Astrocyte of the cerebellum (primary cell): Measurements from ENCODE around the gene SLC45A1.

Experiments
- DNase-seq: peaks from one replicate; pipeline ENCODE4 v3.0.0-alpha.2; 2011; ENCODE audit warnings: low read depth
- H3K4me3 ChIP-seq: 2 replicates; pipeline ENCODE4 v1.5.1; 2011; ENCODE audit warnings: mild to moderate bottlenecking, low read depth, low read length, moderate library complexity
- in situ Hi-C: cut with HindIII; loops from 2 replicates; pipeline ENCODE4 v1.10.0; 2017; ENCODE audit warnings: low sequenced_read_pairs
- TF ChIP-seq, protein P1 (sequence below): IDR thresholded peaks from 2 replicates; pipeline ENCODE4 v1.5.1; 2012; ENCODE audit warnings: low read length, low read depth, moderate library complexity, mild to moderate bottlenecking; ENCODE audit errors: missing control alignments

Gene SLC45A1

DNA sequence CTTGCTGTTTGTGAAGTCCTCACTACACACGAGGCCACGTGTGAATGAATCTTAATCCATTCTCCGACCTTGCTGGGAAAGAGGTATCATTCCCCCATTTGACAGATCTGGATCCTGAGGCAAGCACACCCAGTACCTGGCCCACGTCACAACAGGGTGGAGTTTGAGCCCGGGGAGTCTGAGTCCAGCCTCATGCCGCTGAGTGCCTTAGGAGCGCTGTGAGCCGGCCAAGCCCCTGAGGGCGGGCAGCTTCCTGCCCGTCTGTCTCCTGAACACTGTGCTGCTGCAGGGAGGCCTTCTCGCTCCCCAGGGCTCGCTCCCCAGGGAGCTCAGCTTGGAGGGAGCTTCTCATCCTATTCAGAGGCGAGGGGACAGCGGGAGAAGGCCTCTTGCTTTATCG lies 29.7 kb downstream of the SLC45A1 start:
- in situ Hi-C loops, result no loop called here
- TF ChIP-seq, protein P1, sequence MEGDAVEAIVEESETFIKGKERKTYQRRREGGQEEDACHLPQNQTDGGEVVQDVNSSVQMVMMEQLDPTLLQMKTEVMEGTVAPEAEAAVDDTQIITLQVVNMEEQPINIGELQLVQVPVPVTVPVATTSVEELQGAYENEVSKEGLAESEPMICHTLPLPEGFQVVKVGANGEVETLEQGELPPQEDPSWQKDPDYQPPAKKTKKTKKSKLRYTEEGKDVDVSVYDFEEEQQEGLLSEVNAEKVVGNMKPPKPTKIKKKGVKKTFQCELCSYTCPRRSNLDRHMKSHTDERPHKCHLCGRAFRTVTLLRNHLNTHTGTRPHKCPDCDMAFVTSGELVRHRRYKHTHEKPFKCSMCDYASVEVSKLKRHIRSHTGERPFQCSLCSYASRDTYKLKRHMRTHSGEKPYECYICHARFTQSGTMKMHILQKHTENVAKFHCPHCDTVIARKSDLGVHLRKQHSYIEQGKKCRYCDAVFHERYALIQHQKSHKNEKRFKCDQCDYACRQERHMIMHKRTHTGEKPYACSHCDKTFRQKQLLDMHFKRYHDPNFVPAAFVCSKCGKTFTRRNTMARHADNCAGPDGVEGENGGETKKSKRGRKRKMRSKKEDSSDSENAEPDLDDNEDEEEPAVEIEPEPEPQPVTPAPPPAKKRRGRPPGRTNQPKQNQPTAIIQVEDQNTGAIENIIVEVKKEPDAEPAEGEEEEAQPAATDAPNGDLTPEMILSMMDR, result no peak
- H3K4me3 ChIP-seq, result no peak overlapping the region
- no peak for DNase-seq

DNA sequence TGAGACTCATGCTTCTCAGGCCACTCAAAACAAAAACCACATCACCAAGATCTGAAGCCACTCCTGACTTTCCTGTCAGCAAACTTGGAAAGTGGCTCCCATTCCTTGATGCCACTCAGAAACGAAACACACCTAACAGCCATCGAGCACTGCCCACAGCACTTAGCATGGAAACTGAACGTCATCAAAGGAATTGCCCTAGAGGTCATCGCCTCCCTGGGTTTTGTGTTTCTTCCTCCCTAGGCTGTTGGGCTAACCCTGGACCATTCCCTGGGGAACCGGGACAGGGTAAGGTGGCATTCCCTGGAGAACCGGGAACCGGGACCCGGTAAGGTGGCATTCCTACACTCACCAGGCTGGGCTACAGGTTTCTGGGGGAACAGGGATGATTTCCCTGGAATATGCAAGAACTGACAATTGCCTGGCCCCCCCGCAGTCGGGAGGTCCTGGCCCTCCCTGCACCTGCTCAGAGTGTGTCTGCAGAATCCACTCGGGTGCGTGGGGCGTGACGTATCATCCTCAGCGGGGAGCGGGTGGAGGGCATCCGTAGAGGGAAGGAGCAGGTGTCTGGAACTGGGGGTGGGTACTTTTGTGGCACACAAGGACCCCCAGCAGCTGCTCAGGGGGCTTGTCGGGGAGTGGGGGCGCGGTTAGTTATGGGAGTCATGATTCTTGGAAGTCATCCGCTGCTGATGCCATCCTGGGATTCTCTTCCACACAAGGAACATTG lies 30.3 kb downstream of the SLC45A1 start:
- no peak overlapping the region for H3K4me3 ChIP-seq
- in situ Hi-C loops, result no loop called here
- TF ChIP-seq, protein P1, result no peak
- DNase-seq, result no peak

DNA sequence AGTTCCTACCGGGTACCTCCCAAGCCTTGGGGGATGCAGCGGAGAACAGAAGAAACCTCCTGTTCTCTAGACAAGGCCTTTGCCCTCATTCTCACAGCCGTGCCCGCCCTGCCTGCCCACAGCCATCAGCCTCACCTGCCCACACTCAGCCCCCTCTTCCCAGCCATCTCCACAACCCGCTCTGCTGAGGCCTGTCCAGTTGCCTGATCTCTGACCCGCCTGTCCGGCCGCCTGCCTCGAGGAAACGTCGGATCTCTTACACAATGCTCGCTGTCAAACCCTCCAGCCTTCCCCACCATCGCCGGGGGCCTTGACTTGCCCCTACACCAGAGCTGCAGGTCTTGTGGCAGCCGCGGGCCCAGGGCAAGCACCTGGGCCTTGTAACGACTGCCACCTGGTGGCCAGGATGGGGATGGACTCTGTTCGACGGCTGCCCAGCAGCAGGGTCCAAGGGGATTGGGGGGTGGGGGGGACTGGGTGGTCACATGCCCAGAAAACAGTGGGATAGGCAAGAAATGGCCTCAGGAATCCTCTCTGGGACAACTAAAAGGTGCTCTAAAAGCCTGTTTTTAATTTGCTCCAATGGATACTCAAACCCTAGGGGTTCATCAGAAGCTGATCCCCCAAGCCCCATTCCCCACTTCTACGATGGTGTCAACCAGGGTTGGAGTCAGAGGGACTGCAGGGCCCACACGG lies 31.0 kb downstream of the SLC45A1 start:
- no peak overlapping the region for H3K4me3 ChIP-seq
- DNase-seq, result peak; percentile 24
- TF ChIP-seq, protein P1, result peak; percentile 82
- in situ Hi-C loops, result no loop called here

DNA sequence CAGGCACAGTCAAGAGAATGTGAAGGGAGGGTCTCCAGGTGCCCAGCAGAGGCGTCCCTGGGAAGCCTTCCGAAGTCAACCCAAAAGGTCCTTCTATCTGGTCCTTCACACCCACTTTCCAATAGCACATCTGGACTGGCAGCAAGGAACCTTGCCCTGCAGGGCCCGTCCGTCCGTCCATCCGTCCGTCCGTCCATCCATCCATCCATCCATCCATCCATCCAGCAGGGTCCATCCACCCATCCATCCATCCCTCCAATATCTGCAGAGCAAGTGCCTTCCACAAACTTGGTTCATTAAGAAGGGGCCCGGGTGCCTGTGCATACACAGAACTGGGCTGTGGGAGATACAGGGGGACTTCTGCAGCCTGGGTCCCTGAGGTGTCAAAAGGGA lies 31.6 kb downstream of the SLC45A1 start:
- in situ Hi-C loops, result no loop called here
- H3K4me3 ChIP-seq, result no peak overlapping the region
- TF ChIP-seq, protein P1, result no peak
- DNase-seq, result no peak

DNA sequence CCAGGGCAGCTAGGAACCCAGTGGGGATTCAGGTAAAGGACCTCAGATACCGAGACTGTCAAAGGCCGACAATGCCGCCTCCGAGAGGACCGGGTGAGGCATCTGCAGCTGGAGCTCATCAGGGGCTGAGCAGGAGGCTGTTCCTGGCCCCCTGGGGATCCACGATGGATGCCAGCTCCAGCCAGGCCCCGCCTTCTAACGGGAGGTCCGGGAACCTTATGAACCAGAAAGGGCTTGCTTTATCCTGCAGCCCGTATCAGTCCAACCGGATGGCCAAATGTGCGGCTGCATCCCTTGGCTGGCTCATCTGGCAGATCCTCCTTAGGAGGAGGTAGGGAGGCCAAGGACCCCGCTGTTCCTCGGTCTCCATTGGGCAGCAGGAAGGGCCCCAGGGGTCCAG lies 32.0 kb downstream of the SLC45A1 start:
- no peak overlapping the region for H3K4me3 ChIP-seq
- no peak for DNase-seq
- in situ Hi-C loops, result loop anchor here (5.0 kb wide), 1 partner anchor 57 kb away; no protein-coding TSS in a partner anchor
- TF ChIP-seq, protein P1, result no peak

DNA sequence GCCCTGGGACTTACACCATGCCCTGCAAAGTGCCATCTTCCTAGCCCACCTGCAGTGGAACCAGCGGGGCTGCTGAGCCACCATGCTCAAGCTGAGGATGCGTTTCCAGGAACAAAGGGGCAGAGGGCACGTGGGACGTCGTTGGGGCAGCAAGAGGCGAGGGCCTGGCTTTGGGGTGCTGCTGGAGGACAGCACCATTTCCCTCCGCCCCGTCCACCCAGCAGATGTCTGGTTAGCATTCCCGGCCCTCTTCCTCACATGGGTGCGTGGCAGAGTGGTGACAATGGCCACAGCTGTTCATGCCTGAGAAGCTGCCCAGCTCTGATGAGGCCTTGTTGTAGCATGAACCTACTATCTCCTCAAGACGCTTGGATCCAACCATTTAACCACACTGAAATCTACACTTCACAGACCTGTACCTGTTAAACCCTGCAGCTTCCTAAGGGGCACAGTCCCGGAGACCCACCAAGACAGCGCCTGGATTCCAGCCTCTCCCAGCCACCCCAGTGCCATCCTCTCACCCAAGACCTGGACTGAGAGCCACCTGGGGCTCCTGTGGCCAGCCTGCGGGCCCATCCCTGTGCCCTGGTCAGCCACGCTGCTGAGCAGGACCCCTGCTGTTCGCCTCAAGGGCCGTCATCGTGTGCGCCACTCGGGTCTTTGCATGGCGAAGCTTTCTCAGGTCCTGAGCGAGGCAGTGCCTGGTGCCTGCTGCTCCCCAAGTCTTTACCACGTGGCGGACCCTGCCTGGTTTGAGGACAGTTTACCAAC lies 33.2 kb downstream of the SLC45A1 start:
- no peak for DNase-seq
- no peak overlapping the region for H3K4me3 ChIP-seq
- in situ Hi-C loops, result loop anchor here (5.0 kb wide), 1 partner anchor 56 kb away; no protein-coding TSS in a partner anchor
- TF ChIP-seq, protein P1, result no peak
